Fibroblast of skin of left quadriceps (primary cell): ENCODE results near the gene HOXA11.

Experiments used
- DNase-seq, 2 experiments: peaks; one replicate each; pipeline ENCODE4 v3.0.0-alpha.2; 2013; ENCODE audit warnings: low read depth in 2 of 2

The HOXA11 gene

DNA sequence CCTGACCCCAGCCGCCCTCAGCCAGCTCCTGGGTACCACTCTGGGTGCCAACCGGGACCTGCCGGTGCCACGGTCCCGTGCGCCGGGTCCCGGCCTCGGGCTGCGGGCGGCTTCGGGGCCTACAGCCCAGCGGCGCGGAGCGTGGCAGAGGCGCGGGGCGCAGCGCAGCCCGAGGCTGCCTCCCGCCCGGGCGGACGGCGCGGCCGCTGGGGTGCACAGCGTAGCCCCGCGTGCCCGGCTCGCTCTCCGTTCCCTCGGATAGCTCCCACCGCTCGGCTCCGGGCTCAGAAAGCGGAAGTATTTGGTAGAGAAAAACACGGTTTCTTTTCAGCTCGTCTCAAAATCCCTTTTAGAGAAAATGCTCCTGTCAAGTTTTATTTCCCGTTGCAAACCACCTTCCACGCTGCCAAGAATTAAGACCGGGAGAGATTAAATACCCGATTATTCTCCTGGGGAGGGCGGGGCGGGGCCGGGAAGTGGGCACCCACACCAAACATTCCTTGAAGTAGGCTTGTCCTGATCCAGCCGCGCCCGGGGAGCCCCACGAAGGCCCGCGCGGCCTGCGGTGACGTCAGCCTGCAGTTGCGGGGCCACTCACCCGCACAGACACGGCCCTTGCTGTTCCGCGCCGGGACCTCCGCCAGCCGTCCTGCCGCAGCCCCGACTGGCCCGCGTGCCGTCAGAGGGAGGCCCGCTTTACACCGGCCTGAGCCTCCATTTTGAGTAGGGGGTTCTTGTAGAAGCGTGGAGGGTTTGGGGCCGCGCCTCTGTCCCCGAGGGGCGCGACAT, 7.7 kb upstream of the HOXA11 start:
- DNase-seq: no peak

DNA sequence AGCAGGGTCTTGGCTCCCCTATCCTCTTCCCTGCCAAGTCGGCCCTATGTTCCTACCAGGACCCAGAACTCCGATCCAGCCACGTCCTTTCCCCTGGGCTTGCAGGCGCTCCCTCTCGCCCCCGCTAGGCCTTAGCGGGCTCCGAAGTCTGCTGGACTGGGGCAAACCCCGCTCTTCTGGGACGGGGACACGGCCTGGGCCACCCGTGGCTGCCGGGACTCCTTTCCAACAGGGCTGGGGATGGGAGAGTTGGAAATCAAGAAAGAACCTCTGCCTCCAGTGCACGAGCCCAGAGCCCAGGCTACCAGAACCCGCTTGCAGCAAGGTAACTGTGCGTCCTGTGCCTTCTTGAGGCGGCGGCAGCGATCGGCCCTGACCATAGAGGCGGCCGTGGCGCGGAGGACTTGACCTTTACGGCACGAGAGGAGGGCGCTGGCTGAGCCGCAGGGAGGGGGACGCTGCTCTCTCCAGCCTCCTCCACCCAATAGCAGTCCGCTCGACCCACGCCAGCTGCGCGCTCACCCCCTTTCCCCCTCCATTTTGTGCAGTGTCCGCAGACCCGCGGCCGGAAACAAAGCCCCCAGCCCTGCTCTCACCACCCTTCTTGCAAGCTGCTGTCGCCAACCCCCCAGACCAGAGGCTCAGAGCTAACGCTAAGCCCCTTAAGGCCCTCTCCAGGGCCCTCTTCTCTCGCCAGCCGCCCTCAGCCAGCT, 7.0 kb upstream of the HOXA11 start:
- DNase-seq: no peak

DNA sequence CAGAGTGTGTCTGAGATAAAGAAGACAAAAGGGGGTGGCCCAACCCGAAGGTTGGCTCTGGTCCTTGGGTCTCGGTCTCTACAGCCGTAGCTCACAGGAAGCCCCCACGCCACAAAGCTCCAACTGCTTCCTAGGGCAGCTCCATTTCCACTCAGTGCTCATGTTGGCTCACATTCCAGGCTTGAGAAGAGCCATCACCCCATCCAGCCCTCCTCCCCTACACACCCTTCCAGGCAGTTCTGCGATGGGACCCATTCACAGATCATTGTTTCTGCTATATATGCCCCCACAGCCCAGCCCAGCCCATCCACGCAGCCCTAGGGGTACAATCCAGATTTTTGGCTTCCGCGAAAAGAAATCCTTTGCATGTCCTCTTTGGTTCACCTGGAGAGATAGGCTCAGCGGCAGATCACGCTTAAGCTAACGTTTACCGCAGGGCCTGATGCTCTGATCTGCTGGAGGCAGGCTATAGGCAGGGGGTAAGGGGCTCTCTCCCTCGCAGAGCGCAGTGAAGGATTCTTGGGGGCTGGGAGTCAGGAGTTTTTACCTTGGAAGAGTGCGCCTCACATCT, 6.2 kb upstream of the HOXA11 start:
- DNase-seq: no peak

DNA sequence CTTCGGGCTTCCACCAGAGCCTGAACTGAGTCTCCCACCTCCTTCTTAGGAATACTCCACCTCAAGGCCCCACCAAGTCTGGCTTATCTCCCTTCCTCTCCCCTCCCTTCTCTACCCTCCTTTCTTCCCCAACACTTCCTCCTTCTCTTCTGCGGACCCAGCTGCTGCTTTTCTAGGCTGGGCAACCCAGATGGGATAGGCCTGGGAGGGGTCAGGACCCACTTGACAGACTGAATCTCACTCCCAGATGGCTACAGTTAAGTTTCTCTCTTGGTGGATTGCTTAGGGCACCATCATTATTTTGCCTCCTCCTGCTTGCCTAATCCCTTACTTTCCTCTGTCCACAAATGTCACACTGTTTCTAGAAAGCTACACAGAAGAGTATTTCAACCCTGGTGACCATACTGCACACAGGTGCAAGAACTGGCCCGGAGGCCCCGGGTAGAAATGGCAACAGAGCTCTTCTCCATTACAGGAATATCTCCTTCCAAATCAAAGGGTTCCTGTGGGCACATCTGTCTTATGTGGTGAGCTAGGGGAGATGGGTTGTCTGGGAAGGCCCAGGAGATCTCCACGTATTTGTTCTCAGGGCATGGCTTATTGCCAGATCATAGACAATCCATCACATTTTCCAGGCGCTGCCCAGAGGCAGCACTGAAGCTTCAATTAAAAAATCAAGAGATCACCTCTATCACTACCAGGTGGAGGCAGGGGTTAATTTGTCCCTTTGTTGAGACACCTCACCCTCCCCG, 5.1 kb upstream of the HOXA11 start:
- DNase-seq: no peak

DNA sequence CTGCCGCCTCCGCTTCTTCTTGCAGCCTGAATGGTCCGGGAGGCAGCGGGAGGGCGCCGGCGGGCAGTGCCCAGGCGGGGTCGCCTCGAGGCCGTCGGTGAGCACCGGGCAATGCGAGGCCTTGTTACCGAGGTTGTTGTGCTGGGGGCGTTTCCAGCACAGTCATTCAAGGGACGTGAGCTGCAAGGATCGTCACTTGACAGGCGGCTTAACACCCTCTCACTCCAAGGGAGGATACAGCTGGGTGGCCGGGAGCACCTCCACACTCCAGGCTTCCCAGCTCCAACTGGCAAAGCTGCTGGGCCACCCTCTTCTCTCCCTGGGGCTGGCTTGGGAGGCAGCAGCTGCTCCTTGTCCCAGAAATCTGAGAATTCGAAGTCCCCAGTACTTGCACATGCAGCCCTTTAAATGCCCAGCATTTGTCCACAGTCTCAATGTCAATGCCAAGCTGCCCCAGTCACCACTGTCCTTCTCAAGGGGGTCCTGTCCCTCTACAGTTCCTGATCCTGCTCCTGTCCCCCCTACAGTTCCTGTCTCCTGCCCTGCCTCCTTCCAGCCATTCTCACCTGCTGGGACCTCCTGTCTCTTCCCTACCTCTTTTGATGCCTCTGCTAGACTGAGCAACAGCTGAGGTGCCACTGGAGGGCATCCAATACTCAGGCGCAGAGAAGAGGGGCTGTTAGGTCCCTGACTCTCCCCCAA, 4.4 kb upstream of the HOXA11 start:
- no peak for DNase-seq

DNA sequence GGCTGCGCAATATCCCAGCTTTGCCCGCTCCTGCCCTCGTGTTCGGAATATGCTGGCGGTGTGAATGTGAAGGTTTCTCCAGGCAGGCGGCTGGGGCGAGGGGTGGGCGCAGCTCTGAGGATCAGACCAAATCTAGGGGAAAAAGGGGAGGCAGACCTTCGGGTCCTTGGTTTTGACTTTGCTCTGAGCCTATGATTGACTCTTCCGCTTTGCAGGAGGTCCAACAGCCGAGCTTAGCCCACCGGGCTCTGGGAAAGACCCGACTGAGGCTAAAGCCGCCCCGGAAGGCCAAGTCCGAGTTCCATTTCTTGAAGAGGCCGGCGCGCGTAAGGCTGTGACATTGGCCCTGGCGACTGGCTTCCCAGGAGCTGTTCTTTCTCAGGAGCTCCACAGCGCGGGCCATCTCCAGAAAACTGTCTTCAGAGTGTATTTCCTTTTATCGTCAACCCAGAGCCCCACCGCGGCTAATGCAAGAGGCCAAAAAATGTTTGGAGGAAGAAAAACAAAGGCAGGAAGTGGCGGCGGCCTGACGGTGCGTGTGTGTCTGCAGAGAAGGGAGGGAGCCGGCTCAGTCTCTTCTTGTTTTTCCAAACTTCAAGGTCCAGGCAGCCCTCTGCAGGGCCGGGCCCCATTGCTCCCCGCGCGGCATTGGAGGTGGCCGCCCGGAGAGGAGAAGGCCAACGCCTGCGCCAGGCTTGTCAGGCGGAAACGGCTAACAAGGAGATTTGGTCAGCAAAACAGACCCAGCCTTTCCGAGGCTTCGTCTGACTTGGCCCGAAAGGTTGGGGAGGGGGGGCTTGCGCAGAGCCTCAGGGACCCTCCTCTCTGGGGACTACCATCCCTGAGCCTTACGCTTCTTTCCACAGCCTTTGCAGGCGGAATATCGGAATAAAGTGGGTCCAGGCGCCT, 3.6 kb upstream of the HOXA11 start:
- DNase-seq: no peak

DNA sequence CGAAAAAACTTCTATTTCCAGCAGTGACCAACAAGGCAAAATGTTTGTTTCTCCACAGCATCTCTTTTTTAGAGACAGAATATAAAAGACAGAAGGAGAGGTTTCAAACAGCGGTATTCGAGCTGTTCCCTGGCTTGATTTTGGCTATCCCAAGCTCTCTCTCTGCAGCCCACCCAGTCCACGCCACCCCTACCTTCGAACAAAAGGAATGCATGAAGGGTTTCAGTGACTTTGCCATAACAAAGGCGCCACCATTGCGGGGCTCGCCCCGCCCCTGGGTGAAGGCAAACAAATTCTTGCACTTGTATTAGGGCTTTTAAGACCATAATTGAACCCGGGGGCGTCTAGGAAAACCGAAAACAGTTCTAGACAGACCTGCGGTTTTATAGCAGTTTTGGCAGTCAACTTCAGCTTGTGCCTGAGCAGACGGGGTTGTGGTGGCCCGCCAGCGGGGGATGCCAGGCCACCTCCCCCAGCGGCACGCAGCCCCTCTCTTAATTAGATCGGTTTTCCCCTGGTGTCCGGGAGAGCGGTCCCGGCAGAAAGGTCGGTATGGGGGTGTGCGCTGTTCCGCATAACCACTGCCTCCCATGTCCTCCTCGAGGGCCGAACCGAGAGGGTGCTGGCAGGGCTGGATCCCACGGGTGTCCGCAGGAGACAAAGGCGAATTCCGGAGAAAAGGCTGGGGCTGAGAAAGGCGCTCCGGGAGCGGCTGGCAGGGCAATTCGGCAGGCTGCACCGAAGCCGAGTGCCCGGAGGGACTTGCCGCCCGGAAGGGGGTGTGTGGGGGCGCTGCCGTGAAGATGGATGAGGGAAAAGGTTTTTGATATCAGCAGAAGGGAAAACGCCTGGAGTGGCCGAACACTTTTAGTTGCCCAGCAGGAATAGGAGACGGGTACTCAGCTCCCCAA, 2.7 kb upstream of the HOXA11 start:
- no peak for DNase-seq

DNA sequence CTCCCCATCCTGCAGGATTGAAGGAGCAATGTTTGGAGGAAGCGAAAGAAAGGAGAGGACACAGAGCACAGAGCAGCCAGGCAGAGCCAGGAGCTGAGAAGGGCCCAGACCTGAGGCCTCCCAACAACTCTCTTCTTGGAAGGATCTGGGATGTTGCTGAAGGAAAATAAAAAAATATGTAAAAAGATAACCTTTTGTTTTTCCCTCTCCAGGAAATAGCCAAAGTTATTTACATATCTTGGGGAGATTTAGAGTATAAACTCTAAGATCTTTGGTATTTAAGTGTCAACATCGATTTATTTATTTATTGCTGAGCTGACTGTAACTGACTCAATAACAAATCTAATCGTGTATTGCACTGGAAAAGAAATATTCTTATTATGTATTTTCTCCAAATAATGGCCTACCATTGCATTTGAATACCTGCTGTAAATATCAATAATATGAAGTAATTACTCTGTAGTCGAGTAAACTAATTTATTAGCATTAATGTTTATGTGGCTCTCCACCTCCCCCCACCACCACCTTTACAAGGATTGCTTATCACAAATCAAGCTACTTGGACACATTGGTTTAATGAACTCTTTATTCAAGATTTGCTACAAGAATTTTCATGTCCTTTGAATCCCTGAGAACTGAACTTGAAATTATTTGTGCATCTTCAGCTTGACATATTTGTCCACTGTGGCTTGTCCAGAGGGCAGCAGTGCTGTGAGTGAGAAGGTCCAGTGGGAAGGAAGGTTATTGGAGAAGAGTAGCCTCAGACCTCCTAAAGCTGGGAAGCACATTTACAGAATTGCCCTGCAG, 1.8 kb upstream of the HOXA11 start:
- no peak for DNase-seq

DNA sequence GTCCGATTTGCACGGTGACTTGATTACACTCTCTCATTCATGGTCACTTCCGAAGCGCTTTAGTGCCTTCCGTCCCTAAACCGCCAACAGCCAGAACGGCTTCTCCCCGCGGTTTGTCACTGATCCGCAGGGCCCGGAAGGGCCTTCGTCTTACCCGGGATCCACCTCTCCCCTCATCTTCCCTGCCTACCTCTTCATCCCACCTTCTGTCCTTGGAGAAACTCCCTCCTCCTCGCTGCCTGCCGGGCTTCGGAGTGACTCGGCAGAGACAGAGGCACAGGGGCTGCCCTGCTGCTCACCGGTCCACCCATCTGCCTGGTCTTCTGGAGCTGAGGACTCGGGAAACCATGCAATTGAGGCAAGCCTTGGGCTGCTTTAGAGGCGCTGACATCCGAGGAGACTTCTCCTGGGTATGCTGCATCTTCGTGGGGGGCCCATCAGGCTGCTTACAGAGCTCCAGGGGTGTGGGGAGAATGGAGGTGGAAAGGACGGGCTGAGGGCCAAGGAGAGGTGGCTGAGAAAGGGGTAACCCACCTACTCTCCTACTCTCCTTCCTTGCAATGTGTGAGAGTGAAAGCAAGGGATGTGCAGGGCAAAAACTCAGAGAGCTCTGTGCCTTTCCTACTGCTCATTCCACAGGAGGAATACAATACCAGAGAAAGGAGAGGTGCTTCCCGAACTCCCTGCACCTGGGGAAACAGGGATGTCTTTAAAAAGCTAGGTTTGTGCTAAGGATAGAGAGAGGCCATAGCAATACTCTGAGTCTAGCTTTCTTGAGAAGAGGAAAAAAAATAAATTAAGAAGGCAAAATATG, 1.0 kb upstream of the HOXA11 start:
- no peak for DNase-seq

DNA sequence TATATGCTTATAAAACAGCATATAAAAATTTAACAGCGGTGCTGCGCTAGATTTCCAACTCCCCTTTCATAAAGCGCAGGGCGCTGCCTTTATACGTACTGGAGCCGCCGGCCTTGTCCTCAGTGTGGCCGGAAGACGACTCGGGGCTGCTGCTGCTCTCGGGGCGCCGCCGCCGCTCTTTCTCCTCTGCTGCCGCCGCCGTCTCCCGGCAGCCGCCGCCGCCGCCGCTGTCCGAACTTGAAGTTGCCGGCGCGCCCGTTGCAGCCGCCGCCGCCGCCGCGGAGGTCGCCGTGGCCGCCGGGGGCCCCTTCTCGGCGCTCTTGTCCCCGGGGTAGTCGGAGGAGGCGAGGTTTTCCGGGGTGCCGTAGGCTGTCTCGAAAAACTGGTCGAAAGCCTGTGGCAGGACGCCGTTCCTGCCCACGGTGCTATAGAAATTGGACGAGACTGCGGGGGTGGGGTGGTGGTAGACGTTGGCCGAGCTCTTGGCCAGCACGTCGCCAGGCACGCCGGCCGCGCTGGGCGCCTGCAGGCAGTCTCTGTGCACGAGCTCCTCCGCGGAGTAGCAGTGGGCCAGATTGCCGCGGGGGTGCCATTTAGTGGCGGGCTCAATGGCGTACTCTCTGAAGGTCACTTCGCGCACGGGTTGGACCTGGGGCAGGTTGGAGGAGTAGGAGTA, 557 bp downstream of the HOXA11 start:
- DNase-seq: no peak

DNA sequence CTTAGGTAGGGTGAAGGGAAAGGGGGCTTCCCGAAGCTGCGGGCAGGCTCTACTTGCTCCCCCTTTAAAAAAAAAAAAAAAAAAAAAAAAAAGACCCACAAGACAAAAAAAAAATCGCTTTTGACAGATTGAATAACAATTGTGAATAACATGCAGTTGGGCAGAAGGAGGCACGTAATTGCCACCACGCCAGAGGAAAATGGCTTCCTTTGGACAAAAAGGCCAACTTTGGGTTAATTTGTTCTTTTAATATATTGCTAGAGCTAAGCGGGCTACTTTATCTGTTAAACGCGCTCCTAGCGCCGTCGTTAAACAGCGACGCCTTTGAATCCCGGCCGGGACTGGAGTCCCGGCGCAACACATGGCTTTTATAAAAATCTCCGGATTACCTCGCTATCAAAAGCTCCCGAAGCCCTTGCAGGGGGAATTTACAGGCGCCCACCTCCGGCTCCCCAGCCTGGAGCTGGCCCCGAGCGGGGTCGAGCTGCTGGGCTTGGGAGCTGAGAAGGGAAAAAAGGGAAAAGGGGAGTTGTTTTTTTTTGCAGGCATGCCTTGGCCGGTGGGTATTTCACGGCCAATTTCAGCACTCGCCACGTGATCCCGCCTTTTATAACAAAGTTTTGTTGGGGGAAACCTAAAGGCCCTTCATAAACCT, 1.2 kb downstream of the HOXA11 start:
- no peak for DNase-seq

DNA sequence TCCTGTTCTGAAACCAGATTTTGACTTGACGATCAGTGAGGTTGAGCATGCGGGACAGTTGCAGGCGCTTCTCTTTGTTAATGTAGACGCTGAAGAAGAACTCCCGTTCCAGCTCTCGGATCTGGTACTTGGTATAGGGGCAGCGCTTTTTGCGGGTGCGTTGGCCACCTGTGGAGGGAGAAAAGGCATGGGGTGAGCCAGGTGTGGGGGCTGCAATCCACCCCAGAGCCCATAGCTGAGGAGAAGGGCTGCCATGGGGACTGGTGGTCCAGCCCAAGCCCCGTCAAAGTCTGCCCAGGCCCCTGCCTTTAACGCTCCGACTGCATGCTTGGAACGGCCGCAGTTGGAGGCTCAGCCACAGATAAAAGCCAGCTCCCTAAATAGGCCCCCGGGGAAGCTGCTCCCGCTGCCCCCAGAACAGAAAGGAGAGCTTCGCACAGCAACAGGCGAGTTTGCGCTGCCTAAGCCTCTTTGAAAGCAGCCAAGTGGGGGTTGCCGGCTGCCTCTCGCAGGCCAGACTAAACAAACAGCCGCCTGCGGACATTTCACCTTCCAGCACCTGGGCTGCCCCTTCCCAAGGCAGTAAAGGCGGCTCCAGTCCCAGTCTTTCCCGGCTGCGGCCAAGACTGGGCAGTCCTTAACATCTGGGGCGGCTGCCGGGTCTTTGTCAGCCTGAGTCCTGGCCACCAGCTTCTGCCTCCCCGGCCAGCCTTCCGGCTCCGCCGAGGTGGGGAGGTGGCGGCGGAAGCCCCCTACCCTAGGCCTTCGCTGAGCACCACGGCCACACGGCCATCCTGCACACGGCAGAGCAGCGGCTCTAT, 2.0 kb downstream of the HOXA11 start:
- no peak for DNase-seq

DNA sequence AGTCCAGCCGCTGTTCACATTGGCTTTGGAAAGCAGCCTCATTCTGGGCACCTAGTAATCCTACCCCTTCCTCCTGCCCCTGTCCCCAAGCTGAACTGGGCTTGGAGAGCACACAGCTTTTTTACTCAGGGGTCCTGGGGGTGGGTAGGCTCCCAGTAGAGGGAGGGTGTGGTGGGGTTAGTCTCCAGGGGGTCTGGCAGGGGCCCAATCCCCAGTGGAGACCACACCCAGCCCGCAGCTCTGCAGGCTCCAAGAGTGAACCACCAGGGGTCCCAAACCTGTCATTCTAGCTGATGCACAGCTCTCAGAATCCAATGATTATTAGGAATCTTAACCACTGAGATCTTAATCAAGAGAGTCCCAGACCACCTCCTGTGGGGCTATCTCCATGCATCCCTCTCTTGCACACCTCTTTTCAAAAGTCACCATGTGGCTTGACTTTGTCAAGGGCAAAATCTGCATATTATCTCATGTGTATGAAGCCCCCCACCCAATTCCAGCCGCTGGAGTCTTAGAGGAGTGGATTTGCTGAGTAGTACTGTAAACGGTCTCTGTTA, 2.7 kb downstream of the HOXA11 start:
- no peak for DNase-seq

DNA sequence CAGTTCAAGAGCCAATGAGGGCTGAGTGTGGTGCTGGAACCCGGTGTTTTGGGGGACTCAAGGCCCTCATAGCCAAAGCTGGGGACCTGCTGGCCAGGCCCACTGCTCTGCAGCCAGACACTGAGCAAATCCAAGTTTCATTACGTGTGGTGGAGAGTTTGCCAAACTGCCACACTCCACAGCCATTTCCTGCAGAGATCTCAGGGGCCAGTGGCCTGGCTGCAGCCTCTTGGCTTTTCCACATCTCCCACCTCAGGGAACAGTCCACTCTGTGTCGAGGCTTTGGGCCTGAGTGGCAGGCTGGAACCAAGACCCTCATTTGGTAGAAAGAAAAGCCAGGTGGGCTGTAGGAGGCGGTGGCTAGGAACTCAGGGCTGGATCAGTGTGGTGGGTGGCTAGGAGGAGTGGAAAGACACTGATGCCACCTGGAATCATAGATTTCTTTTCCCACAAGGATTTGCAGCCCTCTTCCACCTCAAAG, 3.2 kb downstream of the HOXA11 start:
- no peak for DNase-seq
